HG03442 (cell line): Measurements from ENCODE around the gene SLC20A1.
"Not testable (repeated sequence)": the region's sequence is repeated elsewhere in the genome, so short reads cannot be mapped to it uniquely, and the experiment has no call there.

Source experiments
- ATAC-seq: cut with Tn5 transposase; IDR thresholded peaks from one replicate; pipeline ENCODE4 v1.9.1; 2021; ENCODE audit warnings: mild to moderate bottlenecking, moderate library complexity; ENCODE audit not compliant: unreplicated experiment

SLC20A1 gene

DNA sequence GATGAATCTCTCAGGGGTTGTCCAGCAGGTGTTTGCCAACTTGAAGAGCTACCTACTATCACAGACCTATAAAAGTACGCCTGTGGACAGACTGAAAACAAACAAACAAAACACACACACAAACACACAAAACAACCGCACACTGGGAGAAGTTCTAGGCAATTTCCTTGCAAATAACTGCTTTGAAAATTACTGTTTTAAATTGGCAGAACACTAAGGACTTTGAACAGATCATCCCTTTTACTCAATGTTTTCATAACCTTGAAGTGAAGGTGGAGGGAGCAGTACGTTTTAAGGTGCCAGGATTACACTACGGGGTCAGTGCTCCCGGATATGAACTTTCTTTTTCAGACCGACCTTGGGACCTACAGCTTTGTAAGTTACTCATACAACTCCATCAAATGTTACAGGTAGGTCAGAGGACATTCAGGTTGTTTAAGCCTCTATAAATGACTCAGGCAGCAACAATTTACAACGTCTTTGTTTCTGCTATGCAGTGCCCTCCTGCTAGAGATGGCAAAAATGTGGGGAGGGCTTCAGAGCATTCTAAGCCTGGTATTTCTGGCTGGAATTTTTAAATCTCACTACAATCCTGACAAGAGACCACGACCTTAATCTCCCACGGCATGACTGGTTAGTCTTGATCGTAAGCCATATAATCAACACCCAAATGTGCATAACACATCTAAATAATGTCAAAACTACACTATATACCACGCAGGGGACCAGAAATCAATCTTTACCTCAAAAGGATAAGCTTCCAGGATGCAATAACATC is 1.4 kb upstream of the SLC20A1 start:
- no peak for ATAC-seq

DNA sequence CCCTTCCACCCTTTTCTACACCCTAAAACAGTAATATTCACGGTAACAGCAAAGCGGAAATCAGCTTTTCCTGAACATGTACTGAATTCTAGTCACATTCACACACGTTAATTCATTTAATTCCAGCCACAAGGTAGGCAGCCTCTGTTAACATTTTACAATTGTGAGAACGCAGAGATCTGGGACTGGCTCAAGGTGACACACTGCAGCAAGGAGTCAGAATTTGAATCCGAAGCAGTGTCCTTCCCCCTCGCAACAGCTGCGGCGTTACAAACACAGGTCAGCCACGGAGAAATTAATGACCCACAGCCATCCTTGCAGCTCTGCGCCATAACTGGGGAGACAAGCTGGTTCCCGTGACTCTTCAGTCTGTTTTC is 818 bp upstream of the SLC20A1 start:
- peak; percentile 1 for ATAC-seq

DNA sequence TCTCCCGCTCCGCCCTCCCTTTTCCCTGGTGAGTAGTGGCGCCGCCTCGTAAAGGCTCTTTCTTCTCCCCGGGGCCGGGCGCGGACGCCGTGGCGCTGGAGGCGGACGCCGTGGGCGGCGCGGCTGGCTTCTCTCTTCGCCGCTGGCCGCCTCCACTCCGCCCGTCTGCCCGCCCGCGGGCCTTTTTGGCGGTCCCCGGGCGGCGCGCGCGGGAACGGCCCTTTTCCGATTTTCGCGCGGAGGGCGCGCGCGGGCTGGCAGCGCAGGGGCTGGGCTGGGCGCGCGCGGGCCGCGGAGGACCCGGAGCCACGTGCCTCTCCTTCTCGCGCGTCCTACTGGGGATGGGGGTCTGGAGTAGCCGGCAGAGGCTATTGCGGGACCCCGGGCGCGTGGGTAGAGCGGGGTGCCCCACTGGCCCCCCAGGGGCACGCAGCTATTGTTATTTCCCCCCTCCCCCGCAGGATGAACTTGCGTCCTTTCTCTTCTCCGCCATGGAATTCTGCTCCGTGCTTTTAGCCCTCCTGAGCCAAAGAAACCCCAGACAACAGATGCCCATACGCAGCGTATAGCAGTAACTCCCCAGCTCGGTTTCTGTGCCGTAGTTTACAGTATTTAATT is 472 bp downstream of the SLC20A1 start:
- ATAC-seq = peak; percentile 19

- ATAC-seq = no peak
These were observed 1.3 kb downstream of the SLC20A1 start for GRCh38 chr2:112646791-112647689.

- no peak for ATAC-seq
These were observed 2.3 kb downstream of the SLC20A1 start for GRCh38 chr2:112648081-112648480.

DNA sequence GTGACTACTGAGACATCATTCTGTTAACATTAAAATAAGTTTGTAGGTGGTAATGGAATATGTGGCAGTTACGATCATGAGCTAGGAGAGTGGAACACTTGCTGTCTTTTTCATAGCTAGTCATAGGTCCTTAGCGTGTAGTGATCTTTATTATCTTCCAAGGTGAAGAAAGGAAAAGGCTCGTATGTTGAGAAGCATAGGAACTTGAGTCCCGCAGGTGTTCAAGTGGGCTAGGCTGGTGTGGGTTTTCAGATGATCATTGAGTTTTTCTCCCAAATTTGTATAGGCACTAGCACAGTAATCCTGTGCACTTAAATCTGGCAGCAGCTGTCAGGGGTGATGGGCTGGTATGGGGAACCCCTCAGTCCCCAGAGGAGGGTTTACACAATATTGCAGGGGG is 10.9 kb downstream of the SLC20A1 start:
- ATAC-seq = no peak

DNA sequence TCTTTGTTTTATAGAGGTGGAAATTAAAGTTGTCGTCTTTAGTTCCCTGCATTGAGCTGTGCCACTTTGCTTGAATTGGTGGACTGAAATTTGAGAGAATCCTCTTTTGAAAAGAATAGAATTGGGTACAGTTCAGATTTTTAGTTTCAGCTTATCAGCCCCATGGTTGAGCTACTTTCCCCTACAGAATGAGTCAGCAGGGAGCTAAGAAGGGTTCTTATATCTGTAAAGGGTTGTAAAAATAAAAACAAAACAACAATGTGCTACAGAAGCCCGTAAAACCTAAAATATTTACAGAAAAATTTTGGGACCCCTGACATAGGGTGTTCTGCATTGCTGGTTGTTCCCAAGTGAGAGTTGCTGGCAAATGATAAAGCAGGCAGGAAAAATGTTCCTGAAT is 12.6 kb downstream of the SLC20A1 start:
- ATAC-seq = no peak

DNA sequence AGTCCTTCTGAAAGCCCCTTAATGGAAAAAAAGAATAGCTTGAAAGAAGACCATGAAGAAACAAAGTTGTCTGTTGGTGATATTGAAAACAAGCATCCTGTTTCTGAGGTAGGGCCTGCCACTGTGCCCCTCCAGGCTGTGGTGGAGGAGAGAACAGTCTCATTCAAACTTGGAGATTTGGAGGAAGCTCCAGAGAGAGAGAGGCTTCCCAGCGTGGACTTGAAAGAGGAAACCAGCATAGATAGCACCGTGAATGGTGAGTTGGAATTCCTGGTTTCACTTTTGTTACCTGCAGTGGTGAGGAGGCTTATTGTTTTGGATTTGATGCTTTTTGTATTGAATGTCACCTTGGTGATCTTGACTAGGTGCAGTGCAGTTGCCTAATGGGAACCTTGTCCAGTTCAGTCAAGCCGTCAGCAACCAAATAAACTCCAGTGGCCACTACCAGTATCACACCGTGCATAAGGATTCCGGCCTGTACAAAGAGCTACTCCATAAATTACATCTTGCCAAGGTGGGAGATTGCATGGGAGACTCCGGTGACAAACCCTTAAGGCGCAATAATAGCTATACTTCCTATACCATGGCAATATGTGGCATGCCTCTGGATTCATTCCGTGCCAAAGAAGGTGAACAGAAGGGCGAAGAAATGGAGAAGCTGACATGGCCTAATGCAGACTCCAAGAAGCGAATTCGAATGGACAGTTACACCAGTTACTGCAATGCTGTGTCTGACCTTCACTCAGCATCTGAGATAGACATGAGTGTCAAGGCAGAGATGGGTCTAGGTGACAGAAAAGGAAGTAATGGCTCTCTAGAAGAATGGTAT is 13.3 kb downstream of the SLC20A1 start:
- no peak for ATAC-seq

DNA sequence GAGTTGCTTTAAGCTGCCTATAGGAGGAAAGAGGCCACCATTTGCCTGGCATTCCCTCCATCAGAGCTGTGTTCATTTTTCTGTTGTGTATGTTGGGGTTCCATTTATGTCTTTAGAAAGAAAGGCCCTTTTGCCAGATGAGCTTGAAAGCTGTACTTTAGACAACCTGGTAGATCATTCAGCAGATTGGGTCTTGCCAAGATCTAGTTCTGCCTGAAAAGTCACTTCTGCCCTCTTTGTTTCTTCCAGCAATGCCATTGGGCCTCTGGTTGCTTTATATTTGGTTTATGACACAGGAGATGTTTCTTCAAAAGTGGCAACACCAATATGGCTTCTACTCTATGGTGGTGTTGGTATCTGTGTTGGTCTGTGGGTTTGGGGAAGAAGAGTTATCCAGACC is 14.4 kb downstream of the SLC20A1 start:
- no peak for ATAC-seq

GRCh38 chr2:112661656-112662305 is 16.0 kb downstream of the SLC20A1 start:
- ATAC-seq = no peak

DNA sequence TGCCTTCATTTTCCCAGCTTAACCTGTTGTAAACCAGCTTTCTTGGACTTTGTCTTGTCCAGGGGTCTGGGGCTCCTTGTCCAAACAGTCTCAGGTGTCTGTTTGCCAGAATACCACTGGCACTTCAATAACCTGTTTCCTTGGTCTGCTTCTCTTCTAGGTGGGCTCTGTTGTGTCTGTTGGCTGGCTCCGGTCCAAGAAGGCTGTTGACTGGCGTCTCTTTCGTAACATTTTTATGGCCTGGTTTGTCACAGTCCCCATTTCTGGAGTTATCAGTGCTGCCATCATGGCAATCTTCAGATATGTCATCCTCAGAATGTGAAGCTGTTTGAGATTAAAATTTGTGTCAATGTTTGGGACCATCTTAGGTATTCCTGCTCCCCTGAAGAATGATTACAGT is 17.0 kb downstream of the SLC20A1 start:
- ATAC-seq = no peak

DNA sequence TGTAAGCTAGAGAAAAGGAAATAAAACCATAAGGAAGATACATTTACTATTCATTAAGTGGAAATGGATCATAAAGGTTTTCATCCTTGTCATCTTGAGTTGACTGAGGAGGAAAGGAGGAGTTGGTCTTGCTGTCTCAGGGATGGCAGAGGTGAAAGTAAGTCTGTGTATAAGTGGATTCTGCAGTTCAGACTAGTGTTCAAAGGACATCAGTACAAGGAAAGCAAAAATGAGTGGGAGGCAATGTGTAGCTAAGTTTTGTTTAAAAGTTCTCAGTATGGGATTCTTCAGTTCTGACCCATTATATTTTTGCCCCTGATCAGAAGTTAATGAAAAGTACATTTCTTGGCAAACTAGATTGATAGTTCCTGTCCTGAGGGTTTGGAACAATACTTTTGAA is 18.9 kb downstream of the SLC20A1 start:
- no peak for ATAC-seq

- no peak for ATAC-seq
These were observed 19.5 kb downstream of the SLC20A1 start for GRCh38 chr2:112665113-112665780.

- ATAC-seq = no peak
These were observed 21.0 kb downstream of the SLC20A1 start for GRCh38 chr2:112666761-112667122.

- ATAC-seq = not testable (repeated sequence)
These were observed 21.8 kb downstream of the SLC20A1 start for GRCh38 chr2:112667540-112667939.

DNA sequence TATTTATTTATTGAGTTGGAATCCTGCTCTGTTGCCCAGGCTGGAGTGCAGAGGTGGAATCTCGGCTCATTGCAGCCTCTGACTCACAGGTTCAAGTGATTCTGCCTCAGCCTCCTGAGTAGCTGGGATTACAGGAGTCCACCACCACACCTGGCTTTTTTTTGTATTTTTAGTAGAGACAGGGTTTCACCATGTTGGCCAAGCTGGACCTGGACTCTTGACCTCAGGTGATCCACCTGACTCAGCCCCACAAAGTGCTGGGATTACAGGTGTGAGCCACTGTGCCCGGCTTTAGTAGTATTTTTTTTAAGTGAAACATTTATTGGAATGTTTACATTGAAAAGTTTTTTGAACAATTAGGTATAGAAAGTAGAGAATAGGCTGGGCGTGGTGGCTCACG is 23.9 kb downstream of the SLC20A1 start:
- no peak for ATAC-seq

DNA sequence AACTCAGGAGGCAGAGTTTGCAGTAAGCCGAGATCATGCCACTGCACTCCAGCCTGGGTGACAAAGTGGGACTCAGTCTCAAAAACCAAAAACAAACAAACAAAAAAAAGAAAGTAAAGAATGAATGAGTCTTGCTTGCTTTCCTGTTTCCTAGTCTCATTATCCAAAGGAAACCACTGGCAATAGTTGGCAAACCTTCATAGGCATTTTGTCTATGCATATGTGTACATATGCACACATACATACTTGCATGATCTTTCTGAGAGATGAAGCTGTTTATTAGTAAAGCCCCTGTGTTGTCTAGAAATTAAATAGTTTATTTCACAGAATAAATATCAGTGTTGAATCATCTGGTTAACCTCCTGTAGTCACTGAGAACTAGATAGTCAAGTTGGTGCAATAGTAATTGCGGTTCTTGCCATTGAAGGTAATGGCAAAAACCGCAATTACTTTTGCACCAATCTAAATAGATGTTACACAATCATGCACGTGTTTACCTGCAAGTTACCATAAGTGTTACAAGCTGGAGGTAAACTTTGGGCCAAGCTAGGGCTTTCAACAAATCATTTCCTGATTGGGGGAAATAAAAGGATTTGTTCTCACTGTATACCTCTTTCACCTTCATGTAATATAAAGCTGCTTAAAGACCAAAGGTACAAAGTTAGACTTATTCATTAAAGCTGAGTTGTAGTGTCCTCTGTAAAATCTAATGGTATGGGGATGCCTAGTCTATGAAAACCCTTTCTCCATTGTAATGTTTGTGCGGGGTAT is 24.7 kb downstream of the SLC20A1 start:
- no peak for ATAC-seq

GRCh38 chr2:112671801-112672200 is 26.1 kb downstream of the SLC20A1 start:
- ATAC-seq = no peak

DNA sequence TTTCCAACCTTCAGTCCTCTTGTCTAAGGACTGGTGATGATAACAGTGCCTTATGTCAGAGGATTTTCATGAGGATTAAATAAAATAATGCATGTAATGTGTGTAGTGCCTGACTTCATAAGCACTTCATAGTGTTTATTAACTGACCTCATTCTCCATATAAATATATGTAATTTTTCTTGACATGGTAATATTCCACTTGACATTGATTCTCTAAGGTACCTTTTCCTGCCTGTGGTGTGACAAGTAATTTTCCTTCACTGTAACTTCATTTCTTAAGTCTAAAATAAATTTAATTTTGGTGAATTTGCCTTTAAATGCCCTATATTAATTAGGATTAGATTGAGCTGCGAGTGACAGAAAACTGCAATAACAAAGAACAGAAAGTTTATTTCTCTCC is 27.3 kb downstream of the SLC20A1 start:
- no peak for ATAC-seq
